ENCODE measurements around the gene AADACL4. TPM values are rescaled to one million over a fixed set of nuclear protein-coding genes. Genes with fewer than 3 reads are reported as not detected.

Gene AADACL4
- total and polyA plus RNA-seq, 2 donors from 2014 or later: 0.16 to 0.58 TPM

- Histone ChIP-seq H3K4me3 (ENCODE audit: low read length in 3 of 3) (peak overlapping the region; percentile 68 to 95 (median 84)), H3K9me3 (ENCODE audit: control insufficient read depth in 2 of 3, insufficient read depth in 1 of 3, low read length in 3 of 3) (no peaks in the 10 kb centered on the region), H3K27me3 (ENCODE audit: control insufficient read depth, insufficient read depth, low read length) (no peaks in the 10 kb centered on the region), H3K36me3 (ENCODE audit: control insufficient read depth in 2 of 3, insufficient read depth in 3 of 3, low read length in 3 of 3) (peaks cover 0 to 3% (median 0%) of the 10 kb centered on the region in 3 donors), H3K27ac (ENCODE audit: low read depth in 2 of 2, low read length in 2 of 2) (peak overlapping the region; percentile 95 to 98), H3K9ac (ENCODE audit: low read length in 3 of 3) (peak overlapping the region; percentile 68 to 97 (median 86)), H3K4me1 (ENCODE audit: control insufficient read depth in 2 of 3, insufficient read depth in 2 of 3, low read depth in 1 of 3, low read length in 3 of 3) (peaks cover 4 to 37% (median 19%) of the 10 kb centered on the region in 3 donors)
- DNase-seq: peak in 1 of 5 donors; percentile 72
- no peak for FAIRE-seq
- intact Hi-C loops (cut with DNase I): no loop called here
- TF ChIP-seq CTCF (IDR thresholded peaks at IDR 0.05; ENCODE audit: borderline replicate concordance, extremely low read depth, insufficient read depth): no peak
Measured at GRCh38 chr1:12618661-12618964, 25.3 kb upstream of the AADACL4 start.

- Histone ChIP-seq H3K4me3 (ENCODE audit: low read length in 3 of 3) (peak overlapping the region; percentile 68 to 95 (median 84)), H3K36me3 (ENCODE audit: control insufficient read depth in 2 of 3, insufficient read depth in 3 of 3, low read length in 3 of 3) (peaks cover 0 to under 1% (median 0%) of the 10 kb centered on the region in 3 donors), H3K9me3 (ENCODE audit: control insufficient read depth in 2 of 3, insufficient read depth in 1 of 3, low read length in 3 of 3) (no peaks in the 10 kb centered on the region), H3K9ac (ENCODE audit: low read length in 3 of 3) (peak overlapping the region; percentile 68 to 97 (median 86)), H3K27ac (ENCODE audit: low read depth in 2 of 2, low read length in 2 of 2) (peak overlapping the region; percentile 95 to 98), H3K4me1 (ENCODE audit: control insufficient read depth in 2 of 3, insufficient read depth in 2 of 3, low read depth in 1 of 3, low read length in 3 of 3) (peaks cover 4 to 37% (median 19%) of the 10 kb centered on the region in 3 donors), H3K27me3 (ENCODE audit: control insufficient read depth, insufficient read depth, low read length) (no peaks in the 10 kb centered on the region)
- FAIRE-seq (no peak), DNase-seq (peak in 4 of 5 donors; percentile 60 to 92 (median 78))
- intact Hi-C loops (cut with DNase I): no loop called here
- TF ChIP-seq CTCF (IDR thresholded peaks at IDR 0.05; ENCODE audit: borderline replicate concordance, extremely low read depth, insufficient read depth): no peak
Measured at GRCh38 chr1:12618965-12619791, 24.7 kb upstream of the AADACL4 start.

- FAIRE-seq (no peak), DNase-seq (peak; percentile 92 to 96 (median 94))
- H3K4me3 ChIP-seq (ENCODE audit: low read length in 3 of 3): peak overlapping the region in 2 of 3 donors; percentile 84 to 95
- TF ChIP-seq CTCF (IDR thresholded peaks at IDR 0.05; ENCODE audit: borderline replicate concordance, extremely low read depth, insufficient read depth): peak; percentile 92
- peak overlapping the region; percentile 95 to 98 for H3K27ac ChIP-seq (ENCODE audit: low read depth in 2 of 2, low read length in 2 of 2)
- H3K9ac ChIP-seq (ENCODE audit: low read length in 3 of 3): peak overlapping the region in 2 of 3 donors; percentile 86 to 97
- intact Hi-C loops (cut with DNase I): no loop called here
- peaks cover 4 to 34% (median 19%) of the 10 kb centered on the region in 3 donors for H3K4me1 ChIP-seq (ENCODE audit: control insufficient read depth in 2 of 3, insufficient read depth in 2 of 3, low read depth in 1 of 3, low read length in 3 of 3)
- no peaks in the 10 kb centered on the region for H3K9me3 ChIP-seq (ENCODE audit: control insufficient read depth in 2 of 3, insufficient read depth in 1 of 3, low read length in 3 of 3)
- no peaks in the 10 kb centered on the region for H3K27me3 ChIP-seq (ENCODE audit: control insufficient read depth, insufficient read depth, low read length)
- H3K36me3 ChIP-seq (ENCODE audit: control insufficient read depth in 2 of 3, insufficient read depth in 3 of 3, low read length in 3 of 3): no peaks in the 10 kb centered on the region
Measured at GRCh38 chr1:12619792-12620487, 23.9 kb upstream of the AADACL4 start.
